Iris pigment epithelial cell (primary cell): ENCODE results near the gene IRGQ.
"Not testable (repeated sequence)": the region's sequence is repeated elsewhere in the genome, so short reads cannot be mapped to it uniquely, and the experiment has no call there.

Source experiments
- DNase-seq: peaks from one replicate; pipeline ENCODE4 v3.0.0-alpha.2; 2011; ENCODE audit warnings: low read depth

The IRGQ gene

GRCh38 chr19:43595999-43596841 lies at the start of gene IRGQ, which contains the start of gene ZNF576:
IRGQ (minus strand) TSS chr19:43596134; CDS start chr19:43595338, 796 bp downstream.
ZNF576 (plus strand) TSS chr19:43596595; CDS start chr19:43597109, 514 bp downstream.
- DNase-seq, result peak; percentile 98

- no peak for DNase-seq
Measured at GRCh38 chr19:43644181-43644580, 48.2 kb upstream of the IRGQ start.

- DNase-seq, result no peak
Measured at GRCh38 chr19:43643326-43643725, 47.4 kb upstream of the IRGQ start.

- no peak for DNase-seq
Measured at GRCh38 chr19:43642531-43642930, 46.6 kb upstream of the IRGQ start.

GRCh38 chr19:43641333-43641732 lies 45.4 kb upstream of the IRGQ start:
- DNase-seq, result no peak

- DNase-seq, result no peak
Measured at GRCh38 chr19:43640424-43640757, 44.5 kb upstream of the IRGQ start.

GRCh38 chr19:43639519-43640423 lies 43.8 kb upstream of the IRGQ start, which contains the start of gene CADM4:
CADM4 (minus strand) TSS chr19:43639850; CDS start chr19:43639790, 60 bp downstream.
- no peak for DNase-seq

GRCh38 chr19:43638995-43639518 lies 43.1 kb upstream of the IRGQ start:
- DNase-seq, result no peak

GRCh38 chr19:43638214-43638994 lies 42.5 kb upstream of the IRGQ start:
- no peak for DNase-seq

GRCh38 chr19:43636121-43636683 lies 40.3 kb upstream of the IRGQ start:
- peak; percentile 20 for DNase-seq

GRCh38 chr19:43635561-43635940 lies 39.6 kb upstream of the IRGQ start:
- DNase-seq, result not testable (repeated sequence)

GRCh38 chr19:43634872-43635560 lies 39.1 kb upstream of the IRGQ start:
- DNase-seq, result peak; percentile 17

- DNase-seq, result no peak
Measured at GRCh38 chr19:43634506-43634871, 38.6 kb upstream of the IRGQ start.

GRCh38 chr19:43634068-43634467 lies 38.1 kb upstream of the IRGQ start:
- no peak for DNase-seq

- DNase-seq, result no peak
Measured at GRCh38 chr19:43633520-43633919, 37.6 kb upstream of the IRGQ start.

GRCh38 chr19:43631491-43631890 lies 35.6 kb upstream of the IRGQ start:
- DNase-seq, result no peak

GRCh38 chr19:43628646-43629326 lies 32.9 kb upstream of the IRGQ start:
- DNase-seq, result no peak

- no peak for DNase-seq
Measured at GRCh38 chr19:43626838-43627237, 30.9 kb upstream of the IRGQ start.

GRCh38 chr19:43625918-43626579 lies 30.1 kb upstream of the IRGQ start:
- DNase-seq, result no peak

GRCh38 chr19:43624933-43625332 lies 29.0 kb upstream of the IRGQ start:
- no peak for DNase-seq
